Neutrophil (primary cell): Measurements from ENCODE around the gene SKAP1.

ENCODE experiments used
- H3K27ac ChIP-seq: fragments of 200-600 bp; sonication (generic); 2 replicates; pipeline ENCODE4 v1.5.1; 2016; ENCODE audit warnings: mild to moderate bottlenecking, moderate library complexity
- H3K27me3 ChIP-seq: fragments of 200-600 bp; sonication (generic); 2 replicates; pipeline ENCODE4 v1.6.0; 2016; ENCODE audit warnings: mild to moderate bottlenecking
- H3K36me3 ChIP-seq: fragments of 200-600 bp; sonication (generic); 2 replicates; pipeline ENCODE4 v1.5.1; 2017
- H3K4me1 ChIP-seq, 2 experiments: fragments of 200-600 bp in 1 of 2; sonication (generic) in 1 of 2; 1 replicate in 1 of 2; 2 replicates in 1 of 2; pipeline versions ENCODE4 v1.5.1 to v1.6.1; 2013 to 2016; ENCODE audit warnings: low read depth in 1 of 2, low read length in 1 of 2, mild to moderate bottlenecking in 1 of 2, moderate library complexity in 1 of 2; ENCODE audit not compliant: control insufficient read depth in 1 of 2, insufficient read depth in 1 of 2
- H3K4me3 ChIP-seq, 2 experiments: fragments of 200-600 bp in 1 of 2; sonication (generic) in 1 of 2; 1 replicate in 1 of 2; 2 replicates in 1 of 2; pipeline ENCODE4 v1.5.1; 2013 to 2016; ENCODE audit warnings: low read depth in 1 of 2, low read length in 1 of 2, mild to moderate bottlenecking in 1 of 2, moderate library complexity in 1 of 2
- H3K9me3 ChIP-seq: fragments of 200-600 bp; sonication (generic); 2 replicates; pipeline ENCODE4 v1.5.1; 2016
- TF ChIP-seq, protein P1 (sequence below): fragments of 200-600 bp; sonication (generic); IDR thresholded peaks from 2 replicates; pipeline ENCODE4 v1.5.1; 2016; ENCODE audit warnings: antibody characterized with exemption

SKAP1 gene

DNA sequence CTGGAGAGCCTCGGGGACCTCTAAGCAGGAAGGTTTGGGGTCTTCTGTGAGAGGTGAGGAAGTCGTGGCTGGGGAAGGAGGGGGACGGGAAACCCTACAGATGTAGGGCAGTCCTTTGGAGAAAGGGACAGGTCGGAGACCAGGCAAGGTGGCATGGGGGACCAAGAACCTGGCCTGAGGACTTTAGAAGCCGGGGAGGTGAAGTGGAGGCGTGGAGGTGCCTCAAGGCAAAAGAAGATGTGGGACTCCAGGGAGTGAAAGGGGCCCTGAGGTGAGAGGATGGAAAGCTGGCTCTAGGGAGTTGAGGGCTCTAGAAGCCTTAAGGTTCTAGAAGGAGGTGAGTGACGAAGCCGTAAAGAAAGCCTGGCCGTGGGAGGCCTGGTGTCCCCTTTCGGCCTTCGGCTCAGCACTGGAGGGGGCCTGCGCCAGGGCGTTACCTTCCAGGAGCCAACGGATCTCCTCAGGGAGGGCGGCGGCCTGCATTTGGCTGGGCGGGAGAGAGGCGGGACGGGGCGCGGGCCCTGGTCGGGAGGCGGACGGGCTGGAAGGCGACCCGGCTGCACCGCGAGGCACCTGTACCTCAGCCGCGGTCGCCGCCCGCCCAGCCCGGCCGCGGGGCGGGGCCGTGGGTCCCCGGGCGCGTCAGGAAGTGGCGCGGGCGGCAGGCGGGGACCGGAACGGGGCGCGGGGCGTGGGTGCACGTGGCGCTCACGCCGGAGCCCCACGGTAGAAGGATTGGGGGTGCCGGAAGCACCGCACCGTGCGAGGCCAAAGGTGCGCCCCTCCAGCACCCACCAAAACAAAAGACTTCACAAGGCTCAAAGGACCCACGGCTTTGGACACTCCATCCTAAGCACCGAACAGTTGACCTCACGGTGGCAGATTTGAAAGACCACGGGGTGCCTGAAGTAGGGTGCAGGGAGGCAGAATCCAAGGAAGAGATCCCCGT lies at the start of gene SKAP1:
SKAP1 (minus strand) TSS at position 577 of the 949 bp plus-strand sequence.
- Histone ChIP-seq H3K4me3 (no peak within 1 kb of the TSS), H3K4me1 (no peaks in the 10 kb centered on the region), H3K9me3 (no peaks in the 10 kb centered on the region), H3K27me3 (peaks cover 89% of the 10 kb centered on the region), H3K27ac (no peak within 1 kb of the TSS), H3K36me3 (no peaks in the 10 kb centered on the region)
- TF ChIP-seq, protein P1, sequence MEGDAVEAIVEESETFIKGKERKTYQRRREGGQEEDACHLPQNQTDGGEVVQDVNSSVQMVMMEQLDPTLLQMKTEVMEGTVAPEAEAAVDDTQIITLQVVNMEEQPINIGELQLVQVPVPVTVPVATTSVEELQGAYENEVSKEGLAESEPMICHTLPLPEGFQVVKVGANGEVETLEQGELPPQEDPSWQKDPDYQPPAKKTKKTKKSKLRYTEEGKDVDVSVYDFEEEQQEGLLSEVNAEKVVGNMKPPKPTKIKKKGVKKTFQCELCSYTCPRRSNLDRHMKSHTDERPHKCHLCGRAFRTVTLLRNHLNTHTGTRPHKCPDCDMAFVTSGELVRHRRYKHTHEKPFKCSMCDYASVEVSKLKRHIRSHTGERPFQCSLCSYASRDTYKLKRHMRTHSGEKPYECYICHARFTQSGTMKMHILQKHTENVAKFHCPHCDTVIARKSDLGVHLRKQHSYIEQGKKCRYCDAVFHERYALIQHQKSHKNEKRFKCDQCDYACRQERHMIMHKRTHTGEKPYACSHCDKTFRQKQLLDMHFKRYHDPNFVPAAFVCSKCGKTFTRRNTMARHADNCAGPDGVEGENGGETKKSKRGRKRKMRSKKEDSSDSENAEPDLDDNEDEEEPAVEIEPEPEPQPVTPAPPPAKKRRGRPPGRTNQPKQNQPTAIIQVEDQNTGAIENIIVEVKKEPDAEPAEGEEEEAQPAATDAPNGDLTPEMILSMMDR: no peak

DNA sequence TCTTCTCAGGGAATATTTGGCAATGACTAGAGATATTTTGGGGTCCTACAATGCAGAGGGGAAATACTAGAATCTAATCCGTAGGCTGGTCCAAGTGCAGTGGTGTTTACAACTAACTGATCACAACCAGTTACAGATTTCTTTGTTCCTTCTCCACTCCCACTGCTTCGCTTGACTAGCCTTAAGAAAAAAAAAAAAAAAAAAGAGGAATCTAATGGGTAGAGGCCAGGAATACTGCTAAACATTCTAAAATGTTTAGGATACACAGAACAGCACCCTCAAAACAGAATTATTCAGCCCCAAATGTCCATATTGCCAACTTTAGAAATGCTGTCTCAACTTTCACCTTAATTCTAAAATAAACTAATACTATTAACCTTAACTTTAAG lies 49.0 kb upstream of the SKAP1 start:
- Histone ChIP-seq H3K36me3 (no peaks in the 10 kb centered on the region), H3K9me3 (no peaks in the 10 kb centered on the region), H3K27me3 (peaks cover 49% of the 10 kb centered on the region), H3K4me1 (no peaks in the 10 kb centered on the region), H3K4me3 (no peak overlapping the region), H3K27ac (no peak overlapping the region)
- TF ChIP-seq, protein P1: no peak

DNA sequence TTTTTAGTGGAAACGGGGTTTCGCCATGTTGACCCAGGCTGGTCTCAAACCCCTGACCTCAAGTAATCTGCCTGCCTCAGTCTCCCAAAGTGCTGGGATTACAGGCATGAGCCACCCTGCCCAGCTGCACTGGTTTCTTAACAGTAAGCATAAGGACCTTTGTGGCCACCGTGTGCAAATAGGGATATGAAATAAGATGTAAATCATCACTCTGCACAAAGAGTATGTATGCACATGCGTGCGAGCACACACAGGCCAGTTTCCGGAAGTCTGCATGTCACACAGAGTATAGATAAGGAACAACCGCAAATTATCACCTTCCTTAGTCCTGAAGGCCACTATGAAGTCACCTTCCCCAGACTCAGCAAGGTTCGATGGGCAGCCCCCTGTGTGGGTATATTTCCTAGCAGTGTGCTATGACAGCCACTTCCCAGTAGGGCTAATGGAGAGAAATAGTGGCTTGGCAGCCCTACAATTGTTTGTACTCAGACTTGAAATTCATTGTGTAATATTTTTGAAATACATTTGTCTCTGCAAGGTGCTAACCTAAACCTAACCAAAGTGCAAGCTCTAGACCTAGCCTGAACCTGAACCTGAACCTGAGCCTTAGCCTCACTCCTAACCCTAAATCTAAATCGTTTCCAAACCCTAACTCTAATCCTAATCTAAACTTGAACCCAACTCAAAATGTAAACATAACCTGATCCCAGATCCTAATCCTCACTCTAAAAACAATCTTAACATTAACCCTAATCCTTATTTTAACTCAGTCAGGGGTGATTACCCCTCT lies 48.4 kb upstream of the SKAP1 start:
- H3K4me3 ChIP-seq: no peak overlapping the region
- no peaks in the 10 kb centered on the region for H3K36me3 ChIP-seq
- H3K4me1 ChIP-seq: no peaks in the 10 kb centered on the region
- H3K27ac ChIP-seq: no peak overlapping the region
- H3K9me3 ChIP-seq: no peaks in the 10 kb centered on the region
- H3K27me3 ChIP-seq: peaks cover 43% of the 10 kb centered on the region
- TF ChIP-seq, protein P1: no peak

DNA sequence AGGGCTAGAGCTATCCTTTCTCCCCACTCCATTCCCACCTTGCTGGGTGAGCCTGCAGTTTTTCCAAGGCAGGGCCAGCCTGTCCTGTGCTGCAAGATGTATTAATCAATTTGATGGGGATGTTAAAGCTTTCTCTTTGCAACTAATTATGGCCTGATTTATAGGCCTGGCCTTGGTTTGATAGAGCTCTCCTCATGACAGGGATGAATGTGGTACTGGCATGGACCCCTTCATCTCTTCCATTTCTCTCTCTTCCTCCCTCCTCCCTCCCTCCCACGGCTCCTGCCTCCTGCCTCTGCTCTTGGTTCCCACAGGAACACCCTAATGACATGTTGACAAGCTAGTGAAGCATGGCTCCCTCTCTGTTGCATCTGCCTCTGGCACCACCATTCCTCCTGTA lies 47.2 kb upstream of the SKAP1 start:
- Histone ChIP-seq H3K4me3 (no peak overlapping the region), H3K36me3 (no peaks in the 10 kb centered on the region), H3K4me1 (no peaks in the 10 kb centered on the region), H3K27me3 (peaks cover 36% of the 10 kb centered on the region), H3K9me3 (no peaks in the 10 kb centered on the region), H3K27ac (no peak overlapping the region)
- TF ChIP-seq, protein P1: no peak

DNA sequence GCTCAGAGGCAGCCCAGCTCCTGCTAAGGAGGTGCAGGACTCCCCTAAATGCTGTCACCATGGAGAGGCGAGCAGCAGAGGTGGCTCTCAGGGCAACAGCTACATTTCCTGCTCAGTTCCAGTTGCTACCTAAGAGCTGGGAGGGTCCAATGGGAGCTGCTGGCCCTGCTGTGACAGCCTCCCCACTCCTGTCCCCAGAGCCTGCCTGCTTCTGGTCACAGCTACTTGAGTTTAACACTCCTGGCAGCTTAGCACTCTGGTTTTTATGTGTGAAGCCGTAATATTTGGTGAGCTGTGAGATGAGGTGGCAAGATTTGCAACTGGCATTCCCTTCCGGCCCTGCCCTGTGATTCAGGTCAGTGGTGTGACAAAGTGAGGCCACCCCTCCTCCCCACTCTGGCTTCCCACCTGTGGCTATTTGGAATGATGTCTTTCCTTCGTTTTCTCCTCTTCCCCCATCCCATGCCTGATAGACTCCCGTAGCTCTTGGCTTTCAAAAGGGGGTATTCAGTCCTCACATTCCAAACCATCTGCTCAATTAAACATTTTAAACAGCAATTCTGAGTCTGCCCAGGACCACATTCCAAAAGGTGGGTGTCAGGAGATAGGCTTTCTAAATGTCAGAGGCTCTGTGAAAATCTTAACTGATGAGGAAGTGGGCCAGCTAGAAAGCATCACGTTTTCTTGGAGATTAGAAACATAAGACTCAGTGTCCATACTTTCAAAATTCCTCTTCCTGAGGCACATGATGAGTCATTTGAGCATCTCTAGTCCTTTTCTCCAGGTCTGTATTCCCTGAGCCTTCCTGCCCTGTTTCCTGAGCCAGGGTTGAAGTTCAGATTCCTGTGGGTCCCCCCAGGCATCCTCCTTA lies 42.6 kb upstream of the SKAP1 start:
- no peaks in the 10 kb centered on the region for H3K9me3 ChIP-seq
- no peak overlapping the region for H3K4me3 ChIP-seq
- peaks cover 46% of the 10 kb centered on the region for H3K27me3 ChIP-seq
- TF ChIP-seq, protein P1: no peak
- no peaks in the 10 kb centered on the region for H3K4me1 ChIP-seq
- H3K27ac ChIP-seq: no peak overlapping the region
- H3K36me3 ChIP-seq: no peaks in the 10 kb centered on the region
